Mesendoderm (in vitro differentiated cells): ENCODE results near the gene COPS4.
"Not testable (repeated sequence)": the region's sequence is repeated elsewhere in the genome, so short reads cannot be mapped to it uniquely, and the experiment has no call there.

Experiments
- DNase-seq: peaks from one replicate; pipeline ENCODE4 v3.0.0; 2013
- H2AK5ac ChIP-seq: 2 replicates; pipeline ENCODE4 v1.6.1; 2013; ENCODE audit warnings: low read length, inconsistent platforms
- H2BK120ac ChIP-seq: 2 replicates; pipeline ENCODE4 v1.6.1; 2013; ENCODE audit warnings: low read depth, mild to moderate bottlenecking, low read length, moderate library complexity, mixed read lengths
- H2BK15ac ChIP-seq: replicated peaks from 2 replicates; pipeline ENCODE4 v1.6.1; 2013; ENCODE audit warnings: low read depth, mild to moderate bottlenecking, moderate library complexity
- H2BK5ac ChIP-seq: 2 replicates; pipeline ENCODE4 v1.6.1; 2013; ENCODE audit warnings: low read length, inconsistent platforms
- H3K18ac ChIP-seq: 2 replicates; pipeline ENCODE4 v1.6.1; 2013; ENCODE audit warnings: mild to moderate bottlenecking, low read length, mixed read lengths
- H3K23ac ChIP-seq: one replicate; pipeline ENCODE4 v1.6.1; 2013; ENCODE audit warnings: low read length
- H3K27ac ChIP-seq: 2 replicates; pipeline ENCODE4 v1.5.1; 2013; ENCODE audit warnings: low read depth, mild to moderate bottlenecking, inconsistent platforms, low read length, moderate library complexity
- H3K27me3 ChIP-seq: 2 replicates; pipeline ENCODE4 v1.6.1; 2013; ENCODE audit warnings: low read length, control low read depth, mild to moderate bottlenecking, inconsistent platforms; ENCODE audit not compliant: insufficient read depth, poor library complexity
- H3K36me3 ChIP-seq: 2 replicates; pipeline ENCODE4 v1.6.1; 2013; ENCODE audit warnings: low read length, inconsistent platforms; ENCODE audit not compliant: control insufficient read depth, insufficient read depth
- H3K4ac ChIP-seq: one replicate; pipeline ENCODE4 v1.6.1; 2013; ENCODE audit warnings: low read depth, mild to moderate bottlenecking, low read length, moderate library complexity
- H3K4me1 ChIP-seq: 2 replicates; pipeline ENCODE4 v1.6.1; 2013; ENCODE audit warnings: low read depth, low read length, inconsistent platforms; ENCODE audit not compliant: control insufficient read depth
- H3K4me2 ChIP-seq: 2 replicates; pipeline ENCODE4 v1.6.1; 2013; ENCODE audit warnings: low read length
- H3K4me3 ChIP-seq: 2 replicates; pipeline ENCODE4 v1.5.1; 2013; ENCODE audit warnings: mild to moderate bottlenecking, low read length
- H3K56ac ChIP-seq: one replicate; pipeline ENCODE4 v1.6.1; 2013; ENCODE audit warnings: low read length
- H3K79me1 ChIP-seq: 2 replicates; pipeline ENCODE4 v1.6.1; 2013; ENCODE audit warnings: low read length, inconsistent platforms
- H3K79me2 ChIP-seq: 2 replicates; pipeline ENCODE4 v1.6.1; 2013; ENCODE audit warnings: mild to moderate bottlenecking, low read length; ENCODE audit not compliant: control insufficient read depth, insufficient read depth
- H3K9ac ChIP-seq: 2 replicates; pipeline ENCODE4 v1.6.1; 2013; ENCODE audit warnings: low read length, inconsistent platforms
- H4K5ac ChIP-seq: one replicate; pipeline ENCODE4 v1.6.1; 2013; ENCODE audit warnings: low read length
- H4K8ac ChIP-seq: one replicate; pipeline ENCODE4 v1.6.1; 2013; ENCODE audit warnings: low read depth, mild to moderate bottlenecking, control low read depth, low read length, moderate library complexity
- WGBS: extraction: QIAGEN DNeasy Blood & Tissue Kit; methylation state at CpG from one replicate; pipeline ENCODE4 v1.1.7; 2013; ENCODE audit warnings: low lambda C conversion rate, missing lambda C conversion rate; ENCODE audit not compliant: insufficient coverage; ENCODE audit errors: extremely low coverage; 5-methylcytosine and 5-hydroxymethylcytosine counted together

The COPS4 gene

GRCh38 chr4:82998898-82999297, 36.1 kb upstream of the COPS4 start:
- H3K4me1 ChIP-seq: no peaks in the 10 kb centered on the region
- no peak overlapping the region for H2AK5ac ChIP-seq
- H3K36me3 ChIP-seq: no peaks in the 10 kb centered on the region
- H4K5ac ChIP-seq: no peak overlapping the region
- no peak overlapping the region for H3K4ac ChIP-seq
- H3K9ac ChIP-seq: no peak overlapping the region
- no peak overlapping the region for H3K18ac ChIP-seq
- peaks cover 3% of the 10 kb centered on the region for H3K79me1 ChIP-seq
- H3K4me2 ChIP-seq: no peak overlapping the region
- no peak overlapping the region for H3K56ac ChIP-seq
- no peak overlapping the region for H2BK15ac ChIP-seq
- no peak overlapping the region for H2BK120ac ChIP-seq
- no peak for DNase-seq
- no peak overlapping the region for H3K27ac ChIP-seq
- H3K4me3 ChIP-seq: no peak overlapping the region
- no peak overlapping the region for H2BK5ac ChIP-seq
- H3K23ac ChIP-seq: no peak overlapping the region
- no peaks in the 10 kb centered on the region for H3K79me2 ChIP-seq
- H3K27me3 ChIP-seq: no peaks in the 10 kb centered on the region
- no peak overlapping the region for H4K8ac ChIP-seq

DNA sequence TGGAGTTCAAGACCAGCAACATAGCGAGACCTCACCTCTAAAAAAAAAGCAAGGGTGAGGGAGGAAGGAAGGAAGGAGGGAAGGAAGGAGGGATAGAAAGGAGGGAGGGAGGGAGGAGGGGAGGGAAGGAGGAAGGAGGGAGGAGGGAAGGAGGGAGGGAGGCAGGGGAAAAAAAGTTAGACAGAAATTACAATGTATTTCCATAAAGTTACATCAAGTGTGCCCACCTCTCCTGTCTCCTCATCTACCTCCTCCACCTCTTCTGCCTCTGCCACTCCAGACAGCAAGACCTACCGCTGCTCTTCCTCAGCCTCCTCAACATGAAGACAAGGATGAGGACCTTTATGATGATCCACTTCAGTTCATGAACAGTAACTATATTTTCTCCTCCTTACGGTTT, 32.7 kb upstream of the COPS4 start:
- H2BK120ac ChIP-seq: no peak overlapping the region
- no CpG with 5 or more reads among the region's 3 CpGs for WGBS
- H3K36me3 ChIP-seq: no peaks in the 10 kb centered on the region
- no peak overlapping the region for H3K4ac ChIP-seq
- H3K4me3 ChIP-seq: no peak overlapping the region
- no peak overlapping the region for H2BK5ac ChIP-seq
- H3K27ac ChIP-seq: no peak overlapping the region
- H4K5ac ChIP-seq: no peak overlapping the region
- no peaks in the 10 kb centered on the region for H3K27me3 ChIP-seq
- H3K18ac ChIP-seq: no peak overlapping the region
- H2BK15ac ChIP-seq: no peak overlapping the region
- H3K79me1 ChIP-seq: peaks cover 6% of the 10 kb centered on the region
- H3K23ac ChIP-seq: no peak overlapping the region
- H3K79me2 ChIP-seq: peaks cover 4% of the 10 kb centered on the region
- H2AK5ac ChIP-seq: no peak overlapping the region
- no peak overlapping the region for H3K4me2 ChIP-seq
- no peak for DNase-seq
- H4K8ac ChIP-seq: no peak overlapping the region
- no peak overlapping the region for H3K9ac ChIP-seq
- no peak overlapping the region for H3K56ac ChIP-seq
- no peaks in the 10 kb centered on the region for H3K4me1 ChIP-seq

DNA sequence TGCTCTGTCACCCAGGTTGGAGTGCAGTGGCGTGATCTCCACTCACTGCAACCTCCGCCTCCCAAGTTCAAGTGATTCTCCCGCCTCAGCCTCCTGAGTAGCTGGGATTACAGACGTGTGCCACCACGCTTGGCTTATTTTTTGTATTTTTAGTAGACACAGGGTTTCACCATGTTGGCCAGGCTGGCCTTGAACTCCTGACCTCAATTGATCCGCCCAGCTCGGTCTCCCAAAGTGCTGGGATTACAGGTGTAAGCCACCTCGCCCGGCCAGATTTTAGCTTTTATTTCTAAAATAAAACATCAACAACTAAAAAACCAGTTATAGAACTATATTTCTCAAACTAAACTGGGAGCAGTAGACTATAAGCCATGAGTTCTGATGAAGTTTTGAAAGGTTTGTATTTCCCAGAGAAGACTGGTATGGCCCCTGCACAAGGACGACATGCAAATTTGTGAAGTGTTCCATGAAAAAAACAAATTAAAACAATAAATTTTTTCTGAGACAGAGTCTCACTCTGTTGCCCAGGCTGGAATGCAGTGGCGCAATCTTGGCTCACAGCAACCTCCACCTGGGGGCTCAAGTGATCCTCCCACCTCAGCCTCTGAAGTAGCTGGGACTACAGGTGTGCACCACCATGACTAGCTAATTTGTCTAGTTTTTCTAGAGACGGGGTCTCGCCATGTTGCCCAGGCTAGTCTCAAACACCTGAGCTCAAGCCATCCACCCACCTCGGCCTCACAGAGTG, 31.8 kb upstream of the COPS4 start:
- not testable (repeated sequence) for H3K36me3 ChIP-seq, H2BK15ac ChIP-seq, H3K4me2 ChIP-seq, H4K8ac ChIP-seq, H3K4ac ChIP-seq, H3K56ac ChIP-seq, H2BK5ac ChIP-seq, H3K18ac ChIP-seq, H3K4me3 ChIP-seq, H3K27ac ChIP-seq, H3K27me3 ChIP-seq, H3K79me2 ChIP-seq, DNase-seq, H3K4me1 ChIP-seq, H2AK5ac ChIP-seq, H3K9ac ChIP-seq, H3K23ac ChIP-seq, H3K79me1 ChIP-seq, H2BK120ac ChIP-seq, H4K5ac ChIP-seq
- no CpG with 5 or more reads among the region's 14 CpGs for WGBS

GRCh38 chr4:83009529-83009928, 25.5 kb upstream of the COPS4 start:
- Histone ChIP-seq H3K27me3 (peaks cover 2% of the 10 kb centered on the region), H3K79me1 (peaks cover 4% of the 10 kb centered on the region), H3K23ac (no peak overlapping the region), H2BK15ac (peak overlapping the region; percentile 74), H3K18ac (no peak overlapping the region), H3K9ac (peak overlapping the region; percentile 6), H2BK5ac (no peak overlapping the region), H3K4me1 (peaks cover 2% of the 10 kb centered on the region), H3K56ac (no peak overlapping the region), H3K4ac (no peak overlapping the region), H3K79me2 (peaks cover 6% of the 10 kb centered on the region), H2AK5ac (no peak overlapping the region), H4K5ac (no peak overlapping the region), H3K4me3 (no peak overlapping the region), H4K8ac (no peak overlapping the region), H3K4me2 (no peak overlapping the region), H3K27ac (no peak overlapping the region), H2BK120ac (no peak overlapping the region), H3K36me3 (no peaks in the 10 kb centered on the region)
- no CpG with 5 or more reads among the region's 3 CpGs for WGBS
- peak; percentile 18 for DNase-seq

DNA sequence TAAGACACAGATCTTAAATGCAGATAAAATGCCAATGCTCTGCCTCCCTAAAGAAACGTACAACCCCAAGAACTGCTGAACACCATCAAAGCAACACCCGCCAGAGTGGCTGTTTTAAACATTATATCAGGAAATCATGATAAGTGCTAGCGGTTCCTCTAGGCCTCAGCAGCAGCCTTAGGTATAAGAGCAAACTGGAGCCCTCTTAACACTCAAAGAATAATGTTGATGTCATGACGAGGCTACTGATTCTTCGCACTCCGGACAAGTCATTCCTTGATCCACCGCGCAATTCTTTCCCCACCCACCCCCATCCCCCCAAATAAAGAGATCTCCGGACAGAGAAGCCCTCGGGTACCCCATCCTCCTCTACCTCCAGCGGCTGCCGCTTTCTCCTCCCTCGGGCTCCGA, 24.9 kb upstream of the COPS4 start:
- peak overlapping the region; percentile 83 for H3K27ac ChIP-seq
- peaks cover 2% of the 10 kb centered on the region for H3K4me1 ChIP-seq
- peak overlapping the region; percentile 98 for H2BK15ac ChIP-seq
- peak overlapping the region; percentile 74 for H3K4me3 ChIP-seq
- H3K4me2 ChIP-seq: peak overlapping the region; percentile 34
- no peak overlapping the region for H4K5ac ChIP-seq
- H2BK120ac ChIP-seq: peak overlapping the region; percentile 67
- peak overlapping the region; percentile 81 for H3K9ac ChIP-seq
- H3K36me3 ChIP-seq: no peaks in the 10 kb centered on the region
- H3K23ac ChIP-seq: no peak overlapping the region
- H3K56ac ChIP-seq: peak overlapping the region; percentile 86
- peak; percentile 54 for DNase-seq
- WGBS: no CpG with 5 or more reads among the region's 14 CpGs
- H3K79me2 ChIP-seq: peaks cover 5% of the 10 kb centered on the region
- H3K79me1 ChIP-seq: peaks cover 3% of the 10 kb centered on the region
- H3K27me3 ChIP-seq: peaks cover 2% of the 10 kb centered on the region
- H4K8ac ChIP-seq: peak overlapping the region; percentile 84
- peak overlapping the region; percentile 100 for H3K18ac ChIP-seq
- no peak overlapping the region for H2AK5ac ChIP-seq
- H2BK5ac ChIP-seq: no peak overlapping the region
- peak overlapping the region; percentile 48 for H3K4ac ChIP-seq
